Effector memory CD8-positive, alpha-beta T cell (primary cell): ENCODE data around the gene NR3C2.

Source experiments
- ATAC-seq: fragments of 150-1000 bp; cut with Tn5 transposase; replicated peaks from 2 replicates; pipeline ENCODE4 v1.10.0; 2021; ENCODE audit warnings: mild to moderate bottlenecking, moderate library complexity
- DNase-seq, 3 experiments: peaks; one replicate each; pipeline ENCODE4 v3.0.0; 2021
- H3K27ac Mint-ChIP-seq, 2 donors: one replicate each; pipeline ENCODE4 v1.8.0; 2022; ENCODE audit warnings: mild to moderate bottlenecking in 2 of 2, mixed read lengths in 2 of 2, moderate library complexity in 2 of 2
- H3K27me3 Mint-ChIP-seq, 2 donors: one replicate each; pipeline ENCODE4 v1.8.0; 2022; ENCODE audit warnings: mixed read lengths in 2 of 2
- H3K36me3 Mint-ChIP-seq: one replicate; pipeline ENCODE4 v1.8.0; 2022; ENCODE audit warnings: mild to moderate bottlenecking, moderate library complexity, mixed read lengths; ENCODE audit not compliant: insufficient read depth
- H3K4me1 Mint-ChIP-seq, 2 donors: one replicate each; pipeline ENCODE4 v1.8.0; 2022; ENCODE audit warnings: low read depth in 2 of 2, mixed read lengths in 2 of 2
- H3K4me3 Mint-ChIP-seq, 2 donors: one replicate each; pipeline ENCODE4 v1.8.0; 2022; ENCODE audit warnings: mild to moderate bottlenecking in 2 of 2, mixed read lengths in 2 of 2, moderate library complexity in 2 of 2
- H3K9me3 Mint-ChIP-seq, 2 donors: one replicate each; pipeline ENCODE4 v1.8.0; 2022; ENCODE audit warnings: mixed read lengths in 2 of 2

NR3C2 gene

DNA sequence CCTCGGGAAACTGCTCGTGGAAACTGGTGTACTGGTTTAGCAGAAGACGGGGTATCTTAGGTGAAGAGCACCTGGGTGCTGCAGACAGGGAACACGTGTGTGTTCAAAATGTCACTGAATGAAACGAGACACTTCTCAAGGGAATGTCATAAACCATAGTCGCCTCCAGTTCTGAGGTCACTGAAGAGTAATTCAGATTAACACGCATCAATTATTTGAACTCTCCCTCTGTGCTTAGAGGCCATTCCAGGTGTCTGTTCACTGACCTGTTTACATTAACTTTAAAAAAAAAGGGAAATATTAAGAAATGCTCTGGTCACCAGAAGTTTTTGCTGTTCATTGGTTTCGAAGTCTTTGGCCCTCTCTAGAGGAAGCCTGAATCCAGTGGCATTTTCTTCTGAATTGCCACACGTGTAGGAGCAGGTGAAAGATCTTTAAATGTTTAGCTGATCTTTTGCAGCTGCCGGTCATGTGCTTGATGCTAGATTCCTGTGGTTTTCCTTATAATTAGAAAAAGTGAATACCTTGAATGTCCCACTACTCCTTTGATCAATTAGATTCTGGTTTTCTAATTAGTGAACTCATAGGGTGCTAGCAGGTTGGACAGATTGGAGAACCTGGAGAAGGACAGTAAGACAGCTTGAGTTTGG is 379.8 kb downstream of the NR3C2 start:
- no peak for ATAC-seq
- Mint-ChIP-seq H3K27me3 (no peaks in the 10 kb centered on the region), H3K27ac (peak overlapping the region in 1 of 2 donors; percentile 55), H3K4me1 (peaks cover 35 to 47% of the 10 kb centered on the region in 2 donors), H3K36me3 (peaks cover 30% of the 10 kb centered on the region), H3K9me3 (no peaks in the 10 kb centered on the region), H3K4me3 (no peak overlapping the region)
- DNase-seq, result no peak

DNA sequence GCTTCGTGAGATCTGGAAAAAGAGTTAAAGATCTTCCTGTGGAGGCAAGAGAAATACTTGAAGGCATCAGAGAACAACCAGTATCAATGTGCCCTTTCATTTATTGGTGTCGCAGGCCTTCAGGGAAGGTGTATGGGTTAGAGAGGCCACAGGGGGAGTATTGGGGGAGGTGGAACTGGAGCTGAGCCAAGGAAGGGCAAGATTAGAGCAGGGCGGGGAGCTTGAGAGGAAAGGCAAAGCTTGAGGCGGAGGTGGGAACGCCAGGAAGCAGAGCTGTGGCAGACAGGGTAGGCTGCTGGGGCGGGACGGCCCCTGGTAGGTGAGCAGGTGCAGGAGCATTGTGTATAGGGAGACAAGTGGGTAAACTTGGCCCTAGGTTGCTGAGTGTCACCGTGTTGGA is 380.4 kb downstream of the NR3C2 start:
- Mint-ChIP-seq H3K4me3 (peak overlapping the region in 1 of 2 donors; percentile 78), H3K9me3 (no peaks in the 10 kb centered on the region), H3K27me3 (no peaks in the 10 kb centered on the region), H3K27ac (peak overlapping the region; percentile 88 to 89), H3K4me1 (peaks cover 41 to 54% of the 10 kb centered on the region in 2 donors), H3K36me3 (peaks cover 27% of the 10 kb centered on the region)
- ATAC-seq, result no peak
- DNase-seq, result no peak

DNA sequence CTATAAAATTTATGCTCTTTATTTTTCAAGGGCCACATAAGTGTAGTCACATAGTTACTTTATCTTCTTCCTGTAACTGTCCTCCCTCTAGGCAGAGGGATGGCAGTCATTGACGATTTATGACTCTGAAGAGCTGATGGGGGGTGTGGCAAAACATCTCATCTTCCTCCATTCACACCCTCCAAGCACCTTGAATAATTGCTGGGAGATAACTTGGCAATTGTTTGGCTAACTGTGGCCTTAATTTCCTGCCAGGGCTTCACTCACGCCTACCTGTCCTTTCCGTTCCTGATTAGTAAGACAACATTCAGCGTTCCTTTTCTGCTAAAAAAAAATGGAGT is 381.1 kb downstream of the NR3C2 start:
- no peak for ATAC-seq
- peaks cover 46 to 58% of the 10 kb centered on the region in 2 donors for H3K4me1 Mint-ChIP-seq
- H3K27ac Mint-ChIP-seq, result peak overlapping the region; percentile 88 to 89
- DNase-seq, result no peak
- H3K36me3 Mint-ChIP-seq, result peaks cover 21% of the 10 kb centered on the region
- no peaks in the 10 kb centered on the region for H3K9me3 Mint-ChIP-seq
- H3K4me3 Mint-ChIP-seq, result peak overlapping the region; percentile 76 to 78
- no peaks in the 10 kb centered on the region for H3K27me3 Mint-ChIP-seq

DNA sequence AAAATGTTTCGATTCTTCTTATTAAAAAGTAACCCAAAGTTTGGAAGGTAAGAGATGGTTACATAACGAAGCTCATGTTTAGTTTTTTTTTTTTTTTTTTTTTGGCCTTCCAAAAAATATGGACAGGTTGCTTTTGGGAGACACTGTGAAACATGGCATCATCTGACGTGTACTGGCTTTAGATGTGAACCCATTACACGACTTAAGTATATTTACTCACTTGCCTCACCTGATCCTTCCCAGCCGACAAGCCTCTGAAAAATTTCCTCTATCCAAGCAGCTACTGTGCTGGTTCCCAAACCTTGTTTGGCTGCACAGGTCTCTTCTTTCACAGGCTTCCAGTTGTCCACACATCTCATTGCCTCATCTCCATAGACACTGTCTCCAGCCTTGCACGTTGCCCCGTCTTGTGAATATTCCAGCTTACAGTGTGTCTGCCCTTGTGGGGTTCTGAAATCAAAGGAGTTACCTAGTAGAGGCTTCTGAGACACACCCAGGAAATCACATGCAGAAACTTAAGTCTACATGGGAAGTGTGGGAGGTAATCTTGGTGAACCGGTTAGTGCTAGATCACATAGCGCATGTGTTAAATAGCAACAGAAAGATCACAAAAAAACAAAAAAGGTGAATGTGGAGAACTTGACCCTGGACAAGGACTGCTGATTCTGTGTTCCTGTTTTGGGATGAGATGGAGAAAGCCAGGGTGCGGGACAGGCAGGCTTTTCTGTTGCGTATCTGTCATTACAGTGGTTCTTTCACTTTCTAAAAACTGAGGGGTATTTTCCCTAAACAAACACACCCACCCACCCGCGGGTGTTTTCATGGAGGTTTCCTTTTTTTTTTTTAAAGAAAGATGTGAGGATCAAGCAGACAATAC is 381.7 kb downstream of the NR3C2 start:
- H3K9me3 Mint-ChIP-seq, result no peaks in the 10 kb centered on the region
- no peak for DNase-seq
- peaks cover 19% of the 10 kb centered on the region for H3K36me3 Mint-ChIP-seq
- ATAC-seq, result peak; percentile 56
- no peaks in the 10 kb centered on the region for H3K27me3 Mint-ChIP-seq
- H3K4me1 Mint-ChIP-seq, result peaks cover 52 to 60% of the 10 kb centered on the region in 2 donors
- peak overlapping the region; percentile 88 to 89 for H3K27ac Mint-ChIP-seq
- H3K4me3 Mint-ChIP-seq, result peak overlapping the region; percentile 76 to 78

DNA sequence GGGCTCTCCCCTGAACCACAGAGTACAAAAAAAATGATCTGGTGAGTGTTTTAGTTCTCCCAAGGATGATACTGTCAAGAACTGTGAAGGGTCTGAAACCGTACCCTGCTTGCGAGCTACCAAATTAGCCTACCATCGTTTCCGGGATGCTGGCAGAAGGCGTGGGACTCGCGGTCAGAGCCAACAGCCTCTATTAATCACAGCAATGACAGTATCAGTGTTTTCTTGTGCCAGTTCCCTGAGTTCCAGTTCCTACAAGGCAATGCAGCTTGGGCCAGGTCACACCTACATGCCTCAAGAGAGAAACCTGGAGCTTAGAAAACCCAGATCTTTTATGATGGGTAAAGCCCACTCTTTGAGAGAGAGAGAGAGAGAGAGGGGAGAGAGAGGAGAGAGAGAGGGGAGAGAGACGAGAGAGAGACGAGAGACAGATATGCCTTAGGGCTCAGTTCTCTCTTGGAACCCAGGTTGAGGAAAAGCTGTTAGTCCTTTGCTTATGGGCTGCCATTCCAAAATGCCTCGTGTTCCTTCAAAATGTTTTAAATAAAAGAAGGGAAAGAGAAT is 382.5 kb downstream of the NR3C2 start:
- Mint-ChIP-seq H3K4me3 (peak overlapping the region; percentile 71 to 78), H3K4me1 (peaks cover 52 to 60% of the 10 kb centered on the region in 2 donors), H3K36me3 (peaks cover 19% of the 10 kb centered on the region), H3K27me3 (no peaks in the 10 kb centered on the region), H3K9me3 (no peaks in the 10 kb centered on the region), H3K27ac (peak overlapping the region; percentile 88 to 89)
- no peak for DNase-seq
- no peak for ATAC-seq

DNA sequence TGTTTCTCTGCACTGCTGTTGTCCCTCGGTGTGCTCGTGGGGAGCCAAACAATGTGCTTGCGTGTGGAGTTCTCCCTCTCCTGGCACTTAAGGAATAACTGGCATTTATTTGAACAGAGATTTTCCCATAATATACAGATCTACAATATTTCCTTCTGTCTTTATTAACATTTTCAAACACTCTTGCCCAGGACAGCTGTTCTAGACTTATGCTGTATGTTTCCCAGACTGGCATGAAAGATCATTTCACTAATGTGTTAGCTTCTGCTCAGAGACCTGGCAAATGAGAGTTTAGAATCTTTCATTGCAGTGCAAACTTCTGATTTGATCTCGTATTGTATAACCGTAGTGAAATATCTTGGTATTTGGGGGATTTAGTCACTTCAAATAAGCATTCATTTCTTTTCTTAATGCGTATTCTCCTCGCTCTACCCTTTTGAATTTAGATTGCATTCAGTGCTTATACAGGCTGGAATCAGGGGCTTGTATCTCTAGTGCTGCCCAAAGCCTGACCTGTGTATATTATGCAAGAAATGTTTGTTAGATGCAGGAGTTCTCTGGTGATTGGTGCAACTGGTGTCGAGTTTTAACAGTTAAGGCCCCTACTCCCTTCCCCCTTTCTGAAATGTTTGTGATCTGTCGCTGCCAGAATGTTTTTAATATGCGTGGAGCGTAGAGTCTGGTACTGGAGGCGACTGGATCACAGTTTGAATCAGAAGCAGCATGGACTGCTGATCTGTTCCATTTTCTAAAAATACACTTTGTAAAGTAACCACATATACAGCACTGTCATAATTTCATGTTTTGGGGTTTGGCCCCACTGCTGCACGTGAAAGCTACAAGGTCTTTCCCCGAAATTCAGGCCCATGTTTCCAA is 384.0 kb downstream of the NR3C2 start:
- DNase-seq (no peak), ATAC-seq (no peak)
- Mint-ChIP-seq H3K9me3 (no peaks in the 10 kb centered on the region), H3K4me1 (peaks cover 64 to 67% of the 10 kb centered on the region in 2 donors), H3K36me3 (peaks cover 12% of the 10 kb centered on the region), H3K27ac (peak overlapping the region; percentile 88 to 89), H3K4me3 (peak overlapping the region in 1 of 2 donors; percentile 78), H3K27me3 (no peaks in the 10 kb centered on the region)

DNA sequence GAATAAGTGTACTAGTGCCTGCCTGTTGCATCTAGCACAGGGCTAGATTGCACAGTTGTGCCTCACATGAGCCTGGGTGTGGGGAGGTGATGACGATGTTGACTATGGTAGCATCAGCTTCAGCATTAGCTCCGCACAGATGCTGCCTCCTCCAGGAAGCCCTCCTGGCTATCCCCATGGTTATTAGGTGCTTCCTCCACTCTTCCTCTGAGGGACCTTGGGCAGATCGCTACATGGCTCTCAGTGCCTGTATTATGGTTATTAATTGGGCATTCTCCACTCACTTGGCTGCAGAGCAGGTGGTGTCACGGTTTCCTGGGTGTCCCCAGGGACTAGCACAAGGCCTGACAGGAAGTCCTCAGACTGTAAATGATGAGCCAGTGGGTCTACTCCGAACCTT is 384.7 kb downstream of the NR3C2 start:
- H3K9me3 Mint-ChIP-seq, result no peaks in the 10 kb centered on the region
- DNase-seq, result no peak
- peak overlapping the region; percentile 88 to 89 for H3K27ac Mint-ChIP-seq
- ATAC-seq, result no peak
- peak overlapping the region; percentile 43 to 49 for H3K4me3 Mint-ChIP-seq
- peaks cover 69 to 70% of the 10 kb centered on the region in 2 donors for H3K4me1 Mint-ChIP-seq
- H3K36me3 Mint-ChIP-seq, result peaks cover 8% of the 10 kb centered on the region
- H3K27me3 Mint-ChIP-seq, result no peaks in the 10 kb centered on the region

DNA sequence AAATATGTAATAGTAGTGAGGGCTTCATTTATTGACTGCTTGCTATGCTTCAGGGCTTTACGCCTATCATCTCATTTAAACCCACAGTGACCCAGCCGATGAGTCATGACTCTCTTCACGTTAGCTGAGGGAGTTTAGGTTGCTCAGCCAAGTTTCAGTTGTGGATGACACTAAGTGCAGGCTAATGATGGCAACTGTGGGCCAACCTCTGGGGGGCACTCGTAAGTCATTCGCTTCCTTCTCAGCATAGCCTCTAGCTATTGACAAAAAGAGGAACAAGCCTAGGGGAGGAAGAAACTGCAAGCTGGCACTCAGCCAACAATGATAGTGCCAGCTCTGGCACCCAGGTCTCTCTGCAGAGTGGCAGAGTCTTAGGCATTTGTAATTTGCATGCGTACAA is 385.3 kb downstream of the NR3C2 start:
- peaks cover 71 to 74% of the 10 kb centered on the region in 2 donors for H3K4me1 Mint-ChIP-seq
- no peaks in the 10 kb centered on the region for H3K27me3 Mint-ChIP-seq
- H3K36me3 Mint-ChIP-seq, result peaks cover 8% of the 10 kb centered on the region
- peak overlapping the region; percentile 43 to 49 for H3K4me3 Mint-ChIP-seq
- peak overlapping the region; percentile 85 to 89 for H3K27ac Mint-ChIP-seq
- DNase-seq (peak; percentile 56 to 58 (median 58)), ATAC-seq (peak; percentile 67)
- H3K9me3 Mint-ChIP-seq, result no peaks in the 10 kb centered on the region

DNA sequence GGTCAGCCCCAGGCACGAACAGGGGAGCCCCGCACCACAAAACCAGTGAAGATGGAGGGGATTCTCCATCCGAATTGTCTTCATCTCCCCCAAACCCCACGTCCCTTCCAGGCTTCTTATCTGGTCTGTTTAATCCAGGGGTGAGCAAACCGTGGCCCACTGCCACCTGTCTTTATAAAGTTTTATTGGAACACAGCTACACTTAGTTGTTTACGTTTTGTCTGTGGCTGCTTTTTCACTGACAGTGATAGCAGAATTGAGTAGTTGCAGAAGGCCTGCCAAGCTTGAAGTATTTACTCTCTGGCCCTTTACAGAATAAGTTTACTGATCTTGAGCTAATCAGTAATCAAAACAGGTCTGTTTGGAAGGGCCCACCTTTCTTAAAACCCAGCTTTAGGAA is 386.4 kb downstream of the NR3C2 start:
- DNase-seq (no peak), ATAC-seq (no peak)
- H3K9me3 Mint-ChIP-seq, result no peaks in the 10 kb centered on the region
- peaks cover 8% of the 10 kb centered on the region for H3K36me3 Mint-ChIP-seq
- no peaks in the 10 kb centered on the region for H3K27me3 Mint-ChIP-seq
- peak overlapping the region; percentile 43 to 59 for H3K4me3 Mint-ChIP-seq
- peaks cover 69 to 70% of the 10 kb centered on the region in 2 donors for H3K4me1 Mint-ChIP-seq
- H3K27ac Mint-ChIP-seq, result peak overlapping the region; percentile 54 to 82

DNA sequence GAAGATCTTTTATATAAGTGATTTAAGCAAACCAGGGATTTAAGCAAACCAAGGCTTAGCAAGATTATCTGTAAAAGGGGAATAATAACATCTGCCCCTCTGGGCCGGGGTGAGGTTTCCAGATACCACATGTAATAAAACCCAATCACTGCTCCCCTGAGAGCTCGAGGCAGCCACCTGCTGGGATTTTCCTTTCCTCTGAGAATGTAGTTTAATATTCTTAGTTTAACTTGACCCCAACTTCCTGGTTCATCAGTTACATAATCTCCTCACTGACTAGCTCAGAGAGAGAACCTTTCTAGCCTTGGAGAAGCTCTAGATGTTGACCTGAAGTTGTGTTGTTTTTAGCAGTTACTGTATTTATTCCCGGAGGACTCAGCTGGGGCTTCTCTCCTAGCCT is 387.9 kb downstream of the NR3C2 start:
- H3K4me1 Mint-ChIP-seq, result peaks cover 64 to 66% of the 10 kb centered on the region in 2 donors
- H3K27me3 Mint-ChIP-seq, result no peaks in the 10 kb centered on the region
- H3K27ac Mint-ChIP-seq, result peak overlapping the region; percentile 85 to 89
- DNase-seq, result no peak
- peaks cover 2% of the 10 kb centered on the region for H3K36me3 Mint-ChIP-seq
- peak overlapping the region; percentile 10 to 79 for H3K4me3 Mint-ChIP-seq
- no peak for ATAC-seq
- no peaks in the 10 kb centered on the region for H3K9me3 Mint-ChIP-seq

DNA sequence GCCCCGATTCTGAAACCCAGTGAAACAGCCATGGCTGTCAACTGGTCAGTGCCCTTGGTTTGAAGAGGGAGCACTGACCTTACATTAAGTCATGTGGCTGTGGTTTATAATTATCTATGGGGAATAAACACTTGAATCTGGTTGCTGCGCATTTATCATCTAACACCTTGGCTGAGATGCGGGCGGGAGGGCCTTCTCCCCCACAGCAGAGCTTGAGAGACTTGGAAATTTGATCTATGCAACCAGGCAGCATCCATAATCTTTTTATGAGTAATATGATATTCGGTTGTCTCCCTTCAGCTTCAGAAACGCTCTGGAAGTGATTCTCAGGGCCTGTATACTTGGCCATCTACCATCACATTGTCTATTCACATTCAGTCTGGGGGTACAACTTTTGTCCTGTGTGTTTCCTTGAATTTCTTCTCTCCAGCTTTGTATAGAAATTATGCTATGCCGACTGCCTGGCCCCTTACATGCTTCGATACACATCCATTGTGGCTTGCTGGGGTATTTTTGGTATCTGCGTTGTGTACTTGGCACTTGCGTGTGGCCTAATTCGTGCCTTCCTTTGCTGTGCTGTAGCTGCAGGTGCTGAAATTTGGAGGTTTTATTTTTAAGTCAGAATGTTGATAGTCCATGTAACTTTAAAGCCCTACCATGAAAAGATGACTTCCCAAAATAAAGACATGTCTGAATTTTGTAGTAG is 388.8 kb downstream of the NR3C2 start:
- no peak for ATAC-seq

DNA sequence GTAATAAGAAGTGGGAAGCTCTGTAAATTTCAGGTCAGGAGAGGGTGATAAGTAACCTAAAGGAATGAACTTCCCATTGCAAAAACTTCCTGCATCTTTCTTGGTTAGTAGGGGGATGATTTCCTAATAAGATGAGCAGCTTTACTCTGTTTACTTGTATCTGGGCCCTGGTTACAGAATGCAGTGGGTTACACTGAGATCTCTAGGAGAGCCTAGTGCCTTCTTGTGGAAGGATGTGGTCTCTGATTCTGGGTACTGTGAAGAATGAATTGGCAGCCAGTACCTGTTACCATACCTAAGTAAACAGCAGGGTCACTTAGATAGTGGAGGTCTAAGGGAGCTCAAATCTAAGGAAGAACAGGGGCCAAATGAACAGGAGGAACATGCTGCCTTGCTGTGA is 389.8 kb downstream of the NR3C2 start:
- H3K9me3 Mint-ChIP-seq, result no peaks in the 10 kb centered on the region
- H3K4me1 Mint-ChIP-seq, result peaks cover 49 to 53% of the 10 kb centered on the region in 2 donors
- H3K36me3 Mint-ChIP-seq, result peaks cover 2% of the 10 kb centered on the region
- peak overlapping the region; percentile 64 to 79 for H3K4me3 Mint-ChIP-seq
- no peaks in the 10 kb centered on the region for H3K27me3 Mint-ChIP-seq
- H3K27ac Mint-ChIP-seq, result peak overlapping the region; percentile 89 to 95
- peak; percentile 83 for ATAC-seq
- DNase-seq, result peak; percentile 21 to 40 (median 29)

More for the DNA sequence above, 388.8 kb downstream of the NR3C2 start:
- Mint-ChIP-seq H3K9me3 (no peaks in the 10 kb centered on the region), H3K27me3 (no peaks in the 10 kb centered on the region), H3K4me1 (peaks cover 58 to 59% of the 10 kb centered on the region in 2 donors), H3K27ac (peak overlapping the region; percentile 85 to 89), H3K36me3 (peaks cover 2% of the 10 kb centered on the region), H3K4me3 (peak overlapping the region; percentile 64 to 79)
- no peak for DNase-seq
